Measurements from ENCODE around the gene ID2.
"Not testable (repeated sequence)": the region's sequence is repeated elsewhere in the genome, so short reads cannot be mapped to it uniquely, and the experiment has no call there.

The ID2 gene

GRCh38 chr2:8684878-8685696, 3.2 kb downstream of the ID2 start:
- peak in 30 of 51 donors; percentile 7 to 72 (median 36) for DNase-seq

- peak in 45 of 51 donors; percentile 14 to 82 (median 56) for DNase-seq
Measured at GRCh38 chr2:8685697-8686358, 4.0 kb downstream of the ID2 start.

- DNase-seq, result no peak
Measured at GRCh38 chr2:8691859-8692437, 10.1 kb downstream of the ID2 start.

DNA sequence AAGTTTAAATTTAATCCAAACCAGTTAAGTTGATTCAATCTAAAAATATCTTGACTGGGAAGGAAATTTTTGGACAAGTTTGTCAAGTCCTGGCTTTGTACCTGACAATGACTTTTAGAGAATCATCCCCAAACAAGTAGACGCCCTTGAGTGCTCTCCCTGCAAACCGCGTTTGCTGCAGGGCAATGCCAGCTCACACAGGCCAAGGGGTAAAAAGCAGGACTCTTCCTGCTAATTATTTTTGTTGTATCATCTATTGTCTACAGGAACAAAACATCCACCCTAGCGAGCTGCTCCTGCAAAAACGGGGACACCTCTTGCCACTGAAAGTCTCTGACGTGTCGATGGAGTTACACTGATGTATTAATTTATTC, 10.9 kb downstream of the ID2 start:
- DNase-seq, result no peak

DNA sequence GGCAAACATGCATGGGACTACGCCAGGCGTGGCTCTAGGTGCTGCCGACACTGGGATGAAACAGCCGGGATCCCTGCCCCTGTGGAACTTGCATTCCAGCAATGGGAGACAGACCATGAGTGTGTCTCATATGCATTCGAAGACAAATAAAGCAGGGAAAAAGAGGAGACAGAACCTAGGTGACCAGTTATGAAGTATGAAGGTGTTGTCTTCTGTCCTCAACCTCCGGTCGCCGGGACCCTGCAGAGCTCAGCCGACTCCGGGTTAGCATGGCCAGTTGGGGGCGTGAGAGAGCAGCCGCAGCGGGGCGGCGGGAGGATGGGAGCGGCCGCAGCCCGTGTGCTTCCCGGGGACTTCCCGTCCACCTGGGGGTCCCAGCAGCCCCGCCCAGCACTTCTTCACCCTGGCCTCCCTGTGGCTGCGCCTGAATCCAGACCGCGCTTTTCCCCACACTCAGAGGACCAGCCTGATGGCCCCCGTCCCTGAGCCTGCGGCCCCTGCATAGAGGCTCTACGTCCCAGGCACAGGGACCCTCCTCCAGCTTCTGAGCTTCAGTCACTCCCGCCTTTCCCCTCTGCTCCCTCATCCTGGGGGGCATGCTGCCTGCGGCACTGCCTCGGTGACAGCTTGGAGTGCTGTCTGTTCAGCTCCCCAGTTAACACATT, 11.4 kb downstream of the ID2 start:
- DNase-seq, result peak in 26 of 51 donors; percentile 6 to 63 (median 26)

- no peak for DNase-seq
Measured at GRCh38 chr2:8694737-8695136, 12.9 kb downstream of the ID2 start.

- no peak for DNase-seq
Measured at GRCh38 chr2:8697190-8697589, 15.3 kb downstream of the ID2 start.

GRCh38 chr2:8699839-8700238, 18.0 kb downstream of the ID2 start:
- DNase-seq, result no peak

DNA sequence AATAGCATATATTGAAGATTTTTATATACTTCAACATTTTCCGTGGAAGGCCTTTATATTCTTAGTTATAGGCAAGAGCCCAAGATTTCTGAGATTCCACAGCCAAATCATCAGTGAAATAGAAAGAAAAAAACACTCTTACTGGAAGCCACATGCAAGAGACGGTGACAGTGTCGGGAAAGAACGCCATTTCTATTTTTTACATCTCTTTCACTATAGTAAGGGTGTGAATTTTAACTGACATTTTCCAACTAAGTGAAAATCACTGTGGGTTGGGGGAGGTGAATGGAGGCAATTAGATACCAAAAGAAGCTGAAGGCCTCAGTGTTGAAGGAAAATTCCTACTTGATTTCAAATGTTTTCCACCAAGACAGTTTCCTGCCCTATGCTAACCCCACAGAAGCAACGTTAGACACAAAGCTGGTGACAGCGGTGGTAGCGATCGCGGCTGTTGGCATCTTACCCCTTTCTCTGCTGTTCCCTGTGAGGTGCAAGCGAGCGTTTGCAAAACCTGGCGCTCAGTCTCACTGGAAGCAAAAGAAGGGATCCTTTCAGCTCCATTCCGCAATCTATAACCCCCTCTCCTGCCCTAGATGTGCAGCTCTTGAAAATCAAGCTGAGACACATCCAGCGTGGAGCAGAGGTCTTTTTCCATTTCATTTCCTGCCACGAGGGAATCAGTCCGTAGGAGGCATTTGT, 20.0 kb downstream of the ID2 start:
- no peak for DNase-seq

DNA sequence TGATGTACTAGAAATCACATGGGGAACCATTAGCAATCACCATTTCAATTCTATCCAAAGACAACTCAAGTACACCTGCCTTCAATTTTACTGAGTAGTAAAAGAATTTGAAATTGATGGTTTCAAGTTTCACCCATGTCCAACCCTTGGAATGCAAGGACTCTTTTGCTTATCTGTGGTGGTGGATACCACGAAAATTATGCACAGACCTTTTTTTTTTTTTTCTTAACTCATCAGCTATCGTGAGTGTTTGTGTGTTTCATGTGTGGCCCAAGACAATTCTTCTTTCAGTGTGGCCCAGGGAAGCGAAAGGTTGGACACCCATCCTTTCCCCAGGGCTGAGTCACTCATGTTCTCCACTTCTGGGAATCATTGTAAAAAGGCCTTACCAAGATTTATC, 23.1 kb downstream of the ID2 start:
- DNase-seq, result no peak

- no peak for DNase-seq
Measured at GRCh38 chr2:8709611-8710010, 27.8 kb downstream of the ID2 start.

- DNase-seq, result no peak
Measured at GRCh38 chr2:8710951-8711350, 29.1 kb downstream of the ID2 start.

DNA sequence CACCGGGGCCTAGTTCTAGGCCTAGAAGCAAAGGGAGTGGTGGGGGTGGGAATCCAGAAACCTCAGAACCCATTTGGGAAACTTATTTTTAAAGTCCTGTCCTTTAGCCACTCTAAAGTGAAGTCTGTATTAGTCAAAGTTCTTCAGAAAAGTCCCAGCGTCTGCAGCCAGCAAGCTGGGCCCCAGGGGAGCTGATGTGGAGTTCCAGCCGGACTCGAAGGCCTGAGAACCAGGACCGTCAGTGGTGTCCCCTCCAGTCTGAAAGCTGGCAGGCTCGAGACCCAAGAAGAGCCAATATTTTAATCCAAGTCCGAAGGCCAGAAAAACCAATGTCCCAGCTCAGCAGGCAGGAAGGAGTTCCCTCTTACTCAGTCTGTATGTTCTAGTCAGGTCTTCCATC, 32.4 kb downstream of the ID2 start:
- DNase-seq, result no peak

DNA sequence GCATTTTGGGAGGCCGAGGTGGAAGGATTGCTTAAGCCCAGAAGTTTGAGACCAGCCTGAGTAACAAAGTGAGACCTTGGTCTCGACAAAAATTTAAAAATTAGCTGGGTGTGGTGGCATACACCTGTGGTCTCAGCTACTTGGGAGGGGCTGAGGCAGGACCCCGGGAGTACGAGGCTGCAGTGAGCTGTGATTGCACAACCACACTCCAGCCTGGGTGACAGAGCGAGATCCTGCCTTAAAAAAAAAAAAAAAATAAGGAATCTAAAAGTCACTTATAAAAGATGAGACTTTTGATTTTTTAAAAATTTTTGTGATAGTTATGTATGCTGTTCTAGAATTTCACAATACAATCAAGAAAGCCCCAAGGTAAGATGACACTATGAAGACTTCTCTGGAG, 33.1 kb downstream of the ID2 start:
- DNase-seq, result no peak

GRCh38 chr2:8719528-8719927, 37.7 kb downstream of the ID2 start:
- DNase-seq, result no peak

DNA sequence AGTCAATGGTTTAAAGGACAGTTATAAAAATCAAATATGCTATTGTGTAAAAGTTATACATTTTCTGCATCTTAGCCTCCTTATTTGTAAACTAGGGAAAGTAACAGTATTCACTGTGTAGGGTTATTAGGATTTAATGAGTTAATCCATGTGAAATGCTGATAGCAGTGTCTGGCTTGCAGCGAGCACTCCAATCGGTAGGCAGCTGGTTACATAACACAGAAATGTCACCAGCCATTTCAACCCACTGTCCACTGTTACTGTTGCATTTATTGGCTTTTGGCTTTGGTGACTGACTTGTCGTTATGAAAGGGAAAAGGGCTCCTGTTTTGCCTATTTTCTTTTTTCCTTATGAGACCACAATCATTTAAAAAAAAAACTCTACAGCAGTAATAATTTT, 38.9 kb downstream of the ID2 start:
- no peak for DNase-seq

GRCh38 chr2:8721410-8721809, 39.6 kb downstream of the ID2 start:
- DNase-seq, result no peak

DNA sequence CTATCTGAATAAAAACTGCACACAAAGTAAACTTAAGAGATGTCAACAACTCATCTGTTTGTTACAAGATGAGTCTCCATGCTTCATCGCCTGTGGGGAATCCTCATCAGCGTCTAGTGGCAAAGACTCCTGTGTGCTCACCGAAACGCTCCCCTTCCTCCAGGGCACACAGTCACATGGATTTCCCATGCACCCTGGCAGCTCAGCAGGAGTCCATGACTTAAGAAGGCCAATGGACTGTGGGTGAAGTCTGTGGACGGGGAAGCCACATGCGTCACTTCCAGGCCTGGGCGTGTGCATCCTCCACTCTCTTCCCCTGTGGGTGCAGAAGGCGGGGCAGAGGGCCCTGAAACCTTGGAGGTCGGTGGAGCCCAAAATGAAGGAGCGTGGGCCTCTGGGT, 41.1 kb downstream of the ID2 start:
- no peak for DNase-seq

GRCh38 chr2:8725838-8726237, 44.0 kb downstream of the ID2 start:
- no peak for DNase-seq

DNA sequence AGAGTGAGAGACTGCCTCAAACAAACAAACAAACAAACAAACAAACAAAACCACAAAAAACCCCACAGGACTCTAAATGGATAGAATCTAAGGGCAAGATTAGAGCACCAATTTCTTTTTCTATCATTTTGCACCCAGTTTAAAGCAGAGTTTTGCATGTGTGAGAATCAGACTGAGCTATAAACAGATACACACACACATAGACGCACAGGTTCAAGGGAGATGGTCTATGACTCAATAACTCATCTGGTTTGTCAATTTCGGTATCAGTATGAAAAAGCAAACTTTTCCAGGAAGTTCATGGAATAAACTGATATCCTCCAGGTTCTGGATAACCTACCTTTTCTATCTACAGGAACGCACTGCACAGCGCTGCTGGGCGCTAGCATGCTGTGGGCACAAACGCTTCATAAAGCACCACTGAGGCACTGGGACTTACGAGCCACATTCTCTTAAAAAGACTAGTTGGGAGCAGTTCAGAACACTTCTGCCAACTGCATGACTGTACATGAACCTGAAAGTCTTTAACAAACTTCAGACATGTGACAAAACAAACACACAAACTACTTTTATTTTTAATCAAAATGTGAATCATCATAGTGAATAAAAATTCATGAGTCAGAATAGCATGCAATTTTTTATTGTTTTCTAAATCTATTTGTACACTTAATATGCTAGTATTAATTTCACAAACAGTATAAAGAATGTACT, 46.6 kb downstream of the ID2 start:
- no peak for DNase-seq

DNA sequence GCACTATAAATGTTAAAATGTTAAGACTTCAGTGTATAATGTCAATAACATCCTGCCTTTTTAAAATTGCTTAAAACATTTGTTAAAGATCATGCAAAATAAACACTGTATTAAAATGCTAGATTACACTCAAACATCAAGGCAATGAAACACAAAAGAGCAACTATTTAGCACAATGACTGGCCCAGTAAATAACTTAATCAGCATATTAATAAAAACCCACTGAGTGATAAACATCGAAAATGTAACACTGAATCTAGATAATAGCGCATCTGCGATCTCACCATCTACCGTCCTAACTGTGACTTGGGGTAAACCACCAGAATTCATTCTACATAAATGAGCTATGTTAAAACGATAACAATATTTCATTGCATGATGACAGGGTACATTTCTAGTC, 47.2 kb downstream of the ID2 start:
- DNase-seq, result not testable (repeated sequence)

All from hypothalamus (tissue), 51 donors.